HUDEP-2 (cell line): ENCODE data around the gene SUPT5H.

Experiments used
- DNase-seq, 76 experiments: peaks; one replicate each; lab custom pipeline; 2025; ENCODE audit not compliant: unreplicated experiment in 76 of 76; lab: John Stamatoyannopoulos, UW

SUPT5H gene

DNA sequence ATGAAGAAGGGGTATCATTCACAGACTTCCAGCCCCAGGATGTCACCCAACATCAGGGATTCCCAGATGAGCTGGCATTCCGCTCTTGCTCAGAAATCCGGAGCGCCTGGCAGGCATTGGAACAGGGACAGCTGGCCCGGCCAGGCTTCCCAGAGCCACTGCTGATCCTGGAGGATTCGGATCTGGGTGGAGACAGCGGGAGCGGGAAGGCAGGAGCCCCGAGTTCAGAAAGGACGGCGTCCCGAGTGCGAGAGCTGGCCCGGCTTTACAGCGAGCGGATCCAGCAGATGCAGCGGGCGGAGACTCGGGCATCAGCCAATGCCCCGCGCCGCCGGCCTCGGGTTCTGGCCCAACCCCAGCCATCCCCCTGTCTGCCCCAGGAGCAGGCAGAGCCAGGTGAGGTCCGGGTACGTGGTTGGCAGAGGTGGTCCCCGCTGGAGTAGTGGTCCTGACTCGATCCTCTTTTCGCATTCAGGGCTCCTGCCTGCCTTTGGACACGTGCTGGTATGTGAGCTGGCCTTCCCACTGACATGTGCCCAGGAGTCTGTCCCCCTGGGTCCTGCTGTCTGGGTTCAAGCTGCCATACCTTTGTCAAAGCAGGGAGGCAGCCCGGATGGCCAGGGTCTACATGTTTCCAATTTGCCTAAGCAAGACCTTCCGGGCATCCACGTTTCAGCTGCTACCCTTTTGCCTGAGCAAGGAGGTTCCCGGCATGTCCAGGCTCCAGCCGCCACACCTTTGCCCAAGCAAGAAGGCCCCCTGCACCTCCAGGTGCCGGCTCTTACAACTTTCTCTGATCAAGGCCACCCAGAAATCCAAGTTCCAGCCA is 21.9 kb upstream of the SUPT5H start:
- DNase-seq, result no peak

DNA sequence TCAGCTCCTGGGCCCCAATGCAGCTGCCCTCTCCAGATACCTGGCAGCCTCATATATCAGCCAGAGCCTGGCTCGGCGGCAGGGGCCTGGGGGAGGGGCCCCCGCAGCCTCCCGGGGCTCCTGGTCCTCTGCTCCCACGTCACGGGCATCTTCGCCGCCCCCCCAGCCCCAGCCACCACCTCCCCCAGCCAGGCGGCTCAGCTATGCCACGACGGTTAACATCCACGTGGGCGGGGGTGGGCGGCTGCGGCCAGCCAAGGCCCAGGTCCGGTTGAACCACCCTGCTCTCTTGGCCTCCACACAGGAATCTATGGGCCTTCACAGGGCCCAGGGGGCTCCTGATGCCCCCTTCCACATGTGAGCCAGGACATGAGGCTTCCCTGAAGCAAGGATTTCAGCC is 20.4 kb upstream of the SUPT5H start:
- no peak for DNase-seq

DNA sequence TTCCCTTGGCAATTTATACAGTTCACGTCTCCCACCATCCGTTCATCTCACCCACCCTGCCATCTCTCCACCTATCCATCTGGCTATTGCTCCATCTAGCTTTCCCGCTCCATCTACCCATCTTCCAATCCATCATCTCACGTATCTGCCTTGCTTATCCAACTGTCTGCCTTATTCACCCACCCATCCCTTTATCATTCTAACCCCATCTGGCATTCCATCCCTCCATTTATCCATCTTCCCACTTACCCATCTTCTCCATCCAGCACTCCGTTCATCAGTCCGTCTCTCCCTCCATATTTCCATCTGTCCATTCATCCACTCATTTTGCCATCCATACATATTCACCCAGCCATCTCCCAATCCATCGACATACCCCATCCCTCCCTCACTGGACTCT is 19.6 kb upstream of the SUPT5H start:
- no peak for DNase-seq

DNA sequence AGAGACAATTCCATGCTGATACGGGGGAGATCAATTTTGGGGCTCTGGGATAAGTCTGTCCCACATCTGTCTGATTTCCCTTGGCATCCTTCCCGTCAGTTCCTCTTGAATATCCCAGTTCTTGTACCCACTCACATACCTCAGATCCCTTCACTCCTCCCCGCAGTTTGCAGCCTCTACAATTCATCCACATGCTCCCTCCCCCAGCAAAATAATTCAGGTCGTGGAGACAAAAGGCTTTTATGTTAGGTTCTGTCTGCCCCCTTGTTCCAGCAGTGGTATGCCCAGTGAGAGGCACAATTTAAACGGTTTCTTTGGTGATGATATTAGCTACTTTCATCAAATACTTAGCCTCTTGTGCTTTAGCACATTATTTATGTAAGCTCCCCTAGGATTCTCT is 19.2 kb upstream of the SUPT5H start:
- DNase-seq, result no peak

- no peak for DNase-seq
Measured at GRCh38 chr19:39427707-39428106, 17.7 kb upstream of the SUPT5H start.

DNA sequence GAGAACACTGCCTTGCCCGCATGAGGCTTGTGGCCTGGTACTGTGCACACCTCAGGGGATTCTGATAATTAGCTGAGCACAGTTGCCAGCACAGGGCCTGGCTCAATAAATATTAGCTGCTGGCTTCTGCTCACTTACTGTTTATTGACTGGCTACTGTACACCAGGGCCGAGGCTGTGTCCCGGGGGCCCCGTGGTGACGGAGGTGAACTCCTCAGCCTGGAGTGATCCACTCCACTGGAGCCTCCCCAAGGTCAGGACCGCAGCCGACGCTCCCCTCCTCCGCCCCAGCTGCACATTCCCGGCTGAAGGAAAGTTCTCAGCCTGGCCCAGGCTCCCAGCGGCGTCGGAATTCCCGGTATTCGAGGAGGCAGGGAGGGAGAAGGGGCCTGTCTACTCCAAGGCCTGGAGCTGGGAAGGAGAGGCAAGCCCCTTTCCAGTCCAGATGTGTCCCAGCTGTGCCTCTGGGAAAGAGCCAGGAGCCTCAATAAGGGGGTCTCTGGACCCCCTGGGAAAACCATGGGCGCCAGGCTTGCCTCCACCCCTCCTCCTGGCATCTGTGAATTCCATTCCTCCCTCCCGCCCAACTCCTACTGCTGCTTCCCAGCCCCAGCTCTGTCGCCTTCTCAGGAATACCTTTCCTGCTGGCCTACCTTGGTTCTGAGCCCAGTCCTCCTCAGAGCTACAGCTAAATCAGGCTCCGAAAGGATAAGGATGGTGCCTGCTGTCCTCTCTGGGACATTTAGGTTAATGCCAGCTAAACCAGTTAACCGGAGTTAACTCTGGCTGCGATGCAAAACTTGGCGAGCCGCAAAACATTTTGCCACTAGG is 16.9 kb upstream of the SUPT5H start:
- DNase-seq, result no peak

DNA sequence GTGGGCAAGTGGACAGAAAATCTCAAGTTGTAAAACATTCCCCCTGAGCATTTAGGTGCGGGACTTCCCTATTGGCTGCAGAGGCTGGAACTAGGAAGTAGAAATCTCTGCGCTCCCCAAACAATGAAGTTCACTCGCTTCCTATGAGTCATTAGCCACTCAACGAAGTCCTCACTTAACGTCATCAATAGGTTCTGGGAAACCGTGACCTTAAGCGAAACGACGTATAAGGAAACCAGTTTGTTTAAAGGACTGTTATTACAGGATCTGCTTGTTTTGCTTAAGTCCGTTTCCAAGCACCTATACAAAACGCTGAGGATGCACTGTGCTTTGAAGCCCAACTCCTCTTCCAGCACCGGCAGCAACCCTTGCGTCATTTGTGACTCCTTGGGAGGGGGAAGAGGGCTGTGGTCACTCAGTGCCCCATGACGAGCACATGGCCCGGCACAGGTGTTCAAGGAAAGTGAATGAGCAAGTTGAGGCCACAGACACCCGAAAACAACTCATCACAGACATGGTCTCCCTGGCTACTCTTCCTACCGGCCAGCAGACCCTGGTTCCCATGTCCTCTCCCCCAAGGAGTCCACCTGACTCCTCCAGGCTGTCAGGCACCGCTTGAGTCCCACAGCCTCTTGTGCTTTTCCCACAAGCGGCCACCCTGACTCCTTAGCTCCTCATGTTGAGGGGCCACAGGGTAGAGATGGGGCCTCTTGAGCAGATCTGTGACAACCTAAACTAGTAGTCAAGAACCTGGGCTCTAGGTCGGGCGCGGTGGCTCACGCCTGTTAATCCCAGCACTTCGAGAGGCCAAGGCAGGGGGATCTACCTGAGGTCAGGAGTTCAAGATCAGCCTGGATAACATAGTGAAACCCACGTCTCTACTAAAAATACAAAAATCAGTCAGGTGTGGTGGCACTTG is 14.4 kb upstream of the SUPT5H start:
- DNase-seq, result no peak

DNA sequence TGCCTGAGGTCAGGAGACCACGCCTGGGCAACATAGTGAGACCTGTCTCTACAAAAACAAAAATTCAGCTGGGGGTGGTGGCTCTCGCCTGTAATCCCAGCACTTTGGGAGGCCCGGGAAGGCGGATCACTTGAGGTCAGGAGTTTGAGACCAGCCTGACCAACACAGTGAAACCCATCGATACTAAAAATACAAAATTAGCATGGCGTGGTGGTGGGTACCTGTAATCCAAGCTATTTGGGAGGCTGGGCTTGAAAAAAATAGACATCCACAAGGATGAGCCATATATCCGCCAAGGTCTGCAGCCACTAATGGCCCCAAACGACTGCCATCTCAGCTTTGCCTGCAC is 12.7 kb upstream of the SUPT5H start:
- DNase-seq, result no peak

GRCh38 chr19:39433480-39434079 is 11.8 kb upstream of the SUPT5H start:
- no peak for DNase-seq

GRCh38 chr19:39434123-39435076 is 11.0 kb upstream of the SUPT5H start:
- peak in 3 of 76 experiments; percentile 11 to 27 (median 20) for DNase-seq

DNA sequence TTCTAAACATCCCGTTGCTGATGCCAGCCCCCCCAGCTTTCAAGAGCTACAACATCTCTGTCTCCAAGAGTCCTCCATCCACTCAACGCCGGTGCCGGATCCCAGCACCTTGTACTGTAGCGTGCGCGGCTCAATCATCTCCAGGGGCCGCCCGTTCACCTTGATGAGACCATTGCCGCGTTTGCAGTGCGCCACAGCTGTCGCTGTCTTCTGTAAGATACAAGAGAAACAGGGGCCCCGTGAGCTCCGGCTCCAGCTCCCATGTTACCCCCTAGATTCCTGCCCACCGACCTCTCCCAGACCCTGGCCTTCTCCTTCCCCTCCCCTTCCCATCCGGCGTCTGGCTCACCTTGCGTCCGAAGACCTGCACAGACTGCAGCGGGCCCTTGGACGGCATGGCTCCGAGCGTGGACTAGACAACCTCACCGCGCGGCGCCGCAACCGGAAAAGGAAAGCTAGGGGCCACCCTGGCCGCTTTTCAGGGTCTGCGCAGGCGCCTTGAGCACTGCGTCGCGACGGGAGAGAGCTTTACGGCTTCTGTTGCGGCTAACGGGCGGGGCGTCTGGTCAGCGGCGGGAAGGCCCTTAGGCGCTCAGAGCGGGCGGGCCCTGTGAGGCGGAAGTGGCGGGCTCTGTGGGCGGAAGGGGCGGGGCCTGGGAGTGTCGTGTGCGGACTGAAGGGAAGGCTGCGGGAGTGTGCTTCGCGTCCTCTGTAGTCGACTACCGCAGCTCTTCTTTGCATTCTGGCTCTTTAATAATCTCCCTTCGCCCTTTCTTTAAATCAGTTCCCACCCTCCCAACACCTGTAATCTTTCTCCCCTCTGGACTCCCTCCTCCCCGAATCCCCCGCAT is 9.7 kb upstream of the SUPT5H start, which contains the start of gene RPS16:
RPS16 (minus strand) TSS at position 451 of the 851 bp plus-strand sequence; CDS start at position 397, 54 bp downstream.
- DNase-seq, result peak; percentile 69 to 100 (median 99)

DNA sequence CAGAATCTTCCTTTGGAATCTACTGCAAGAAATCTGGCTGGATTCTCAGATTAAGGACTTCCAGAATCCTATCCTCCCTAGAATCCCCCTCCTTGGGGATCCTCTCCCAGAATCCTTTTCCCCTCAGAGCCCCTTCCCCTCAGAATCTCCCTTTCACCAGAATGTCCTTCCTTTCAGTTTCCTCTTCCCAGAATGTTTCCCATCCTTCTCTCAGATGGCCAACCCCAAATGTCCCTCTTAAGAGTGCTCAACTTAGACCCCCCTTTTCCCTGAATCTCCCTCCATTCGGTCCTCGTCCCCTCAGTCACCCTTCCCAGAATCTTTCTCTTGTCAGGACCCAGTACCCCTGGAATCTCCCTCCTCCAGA is 9.0 kb upstream of the SUPT5H start:
- no peak for DNase-seq

DNA sequence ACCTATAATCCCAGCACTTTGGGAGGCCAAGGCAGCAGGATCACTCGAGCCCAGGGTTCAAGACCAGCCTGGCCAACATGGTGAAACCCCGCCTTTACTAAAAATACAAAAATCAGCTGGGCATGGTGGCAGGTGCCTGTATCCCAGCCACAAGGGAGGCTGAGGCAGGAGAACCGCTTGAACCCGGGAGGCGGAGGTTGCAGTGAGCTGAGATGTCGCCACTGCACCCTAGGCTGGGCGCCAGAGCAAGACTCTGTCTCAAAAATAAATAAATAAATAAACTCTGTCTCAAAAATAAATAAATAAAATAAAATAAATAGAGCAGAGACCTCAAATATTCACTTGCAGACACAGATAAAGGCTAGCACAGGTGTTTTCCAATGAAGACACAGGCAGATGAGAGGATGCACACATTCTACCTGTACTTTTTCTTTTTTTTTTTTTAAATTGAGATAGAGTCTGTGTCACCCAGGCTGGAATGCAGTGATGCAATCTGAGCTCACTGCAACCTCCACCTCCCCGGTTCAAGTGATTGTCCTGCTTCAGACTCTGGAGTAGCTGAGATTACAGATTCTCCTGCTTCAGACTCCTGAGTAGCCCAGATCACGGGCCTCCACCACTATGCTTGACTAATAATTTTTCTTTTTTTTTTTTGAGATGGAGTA is 7.0 kb upstream of the SUPT5H start:
- DNase-seq, result no peak

DNA sequence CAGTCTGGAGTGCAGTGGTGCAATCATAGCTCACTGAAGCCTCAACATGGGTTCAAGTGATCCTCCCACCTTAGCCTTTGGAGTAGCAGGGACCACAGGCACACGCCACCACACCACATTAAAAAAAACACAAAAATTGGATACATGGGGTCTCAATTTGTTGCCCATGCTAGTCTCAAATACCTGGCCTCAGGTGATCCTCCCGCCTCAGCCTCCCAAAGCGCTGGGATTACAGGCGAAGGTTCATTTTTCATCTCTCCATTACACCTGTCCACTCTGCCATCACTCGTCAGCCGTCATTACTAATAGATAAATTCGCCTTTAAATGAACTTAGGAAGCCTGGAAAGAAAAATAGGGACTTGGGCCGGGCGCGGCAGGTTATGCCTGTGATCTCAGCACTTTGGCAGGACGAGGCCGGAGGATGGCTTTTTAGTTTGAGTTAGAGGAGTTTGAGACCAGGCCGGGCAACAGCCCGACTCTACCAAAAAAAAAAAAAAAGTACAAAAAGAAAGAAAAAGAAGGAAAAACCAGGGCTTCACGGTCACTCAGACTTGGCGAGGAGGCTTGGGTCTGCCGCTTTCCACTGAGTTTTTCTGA is 685 bp upstream of the SUPT5H start:
- peak in 6 of 76 experiments; percentile 10 to 57 (median 40) for DNase-seq

- no peak for DNase-seq
Measured at GRCh38 chr19:39446365-39447084, 1.1 kb downstream of the SUPT5H start.

DNA sequence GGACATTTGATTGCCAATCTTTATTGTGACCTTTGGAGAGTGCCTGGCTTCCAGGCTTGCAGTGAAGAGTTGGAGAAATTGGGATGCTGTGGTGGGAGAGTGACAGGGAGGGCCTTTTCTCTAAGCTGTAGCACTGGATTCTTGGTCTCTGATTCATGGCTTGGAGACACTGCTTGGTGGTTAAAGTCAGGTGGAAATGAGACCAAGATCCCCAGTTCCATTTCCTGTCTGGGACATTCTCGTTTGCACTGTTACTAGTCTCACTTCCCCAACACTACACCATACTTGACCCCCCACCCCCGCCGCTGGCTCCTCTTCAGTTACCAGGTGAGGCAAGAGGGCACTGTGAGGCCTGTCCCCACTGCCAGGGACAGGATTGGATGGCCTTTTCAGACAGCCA is 2.9 kb downstream of the SUPT5H start:
- no peak for DNase-seq
